ENCODE results near the gene ZRANB1. TPM values are rescaled to one million over a fixed set of nuclear protein-coding genes. Genes with fewer than 3 reads are reported as not detected.

The ZRANB1 gene
- total RNA-seq, 1 donor from 2014 or later, result 21.8 TPM

GRCh38 chr10:125004571-125005311 is 62.8 kb downstream of the ZRANB1 start:
- H3K36me3 Mint-ChIP-seq, result peaks cover 8% of the 10 kb centered on the region

DNA sequence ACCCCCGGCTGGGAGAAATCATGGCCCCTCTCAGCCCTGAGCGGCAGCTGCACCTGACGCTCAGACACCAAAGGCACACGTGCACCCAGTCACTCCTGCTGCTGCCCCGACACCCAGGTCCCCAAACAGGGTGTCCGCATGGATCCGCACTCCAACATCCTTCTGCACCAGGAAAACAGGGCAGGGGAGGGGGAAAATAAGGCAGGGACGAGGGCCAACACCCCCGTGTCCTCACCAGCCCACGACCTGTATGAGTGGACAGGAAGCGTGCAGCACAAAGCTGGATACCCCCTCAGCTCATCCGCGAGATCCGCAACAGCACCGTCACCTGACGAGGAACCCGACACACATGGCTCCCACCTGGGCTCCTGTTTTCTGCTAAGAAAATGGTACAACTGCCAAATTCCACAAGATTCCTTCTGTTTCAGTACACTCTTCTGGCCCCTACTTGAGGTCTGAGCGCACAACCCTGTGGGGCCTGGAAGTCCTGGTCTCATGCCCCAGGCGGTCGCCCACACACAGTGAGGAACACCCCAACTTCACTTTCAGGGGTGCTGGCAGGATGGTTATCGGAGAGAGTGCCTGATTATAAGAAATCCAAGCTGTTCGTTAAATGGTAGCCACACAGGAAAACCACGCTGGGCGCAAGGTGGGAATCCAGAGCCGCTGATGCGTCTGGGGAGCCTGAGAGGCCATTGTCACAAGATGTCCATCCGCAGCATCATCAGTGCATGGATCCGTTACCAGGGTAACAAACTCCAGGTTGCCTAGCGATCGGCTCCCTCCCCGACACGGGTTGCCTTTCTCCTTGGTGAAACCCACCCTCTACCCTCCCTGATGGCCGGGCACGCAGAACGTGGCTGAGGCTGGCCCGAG is 63.6 kb downstream of the ZRANB1 start:
- Histone ChIP-seq H3K36me3 (no peaks in the 10 kb centered on the region), H3K4me1 (peaks cover 38% of the 10 kb centered on the region), H4K20me1 (ENCODE audit: low read depth) (peaks cover 86% of the 10 kb centered on the region), H3K9me3 (ENCODE audit: low read depth) (no peaks in the 10 kb centered on the region), H3F3A (ENCODE audit: low read depth) (peaks cover 13% of the 10 kb centered on the region), H3K79me2 (ENCODE audit: low read depth) (peaks cover 73% of the 10 kb centered on the region), H3K27ac (no peak overlapping the region), H3K9ac (no peak overlapping the region), H3K4me2 (no peak overlapping the region), H3K4me3 (no peak overlapping the region), H3K27me3 (no peaks in the 10 kb centered on the region), H2AFZ (replicated peaks) (no peak overlapping the region)
- Mint-ChIP-seq H3K4me1 (peaks cover 45% of the 10 kb centered on the region), H3K36me3 (peaks cover 9% of the 10 kb centered on the region), H3K9me3 (no peaks in the 10 kb centered on the region), H3K27ac (peak overlapping the region; percentile 57), H3K4me3 (no peak overlapping the region), H3K27me3 (ENCODE audit: insufficient read depth, low read depth) (peaks cover 2% of the 10 kb centered on the region)
- DNase-seq (ENCODE audit: low spot score), result no peak
- no peak for TF ChIP-seq EZH2 (IDR thresholded peaks at IDR 0.05)
- no peak for TF ChIP-seq EZH2phosphoT487 (IDR thresholded peaks at IDR 0.05)
- TF ChIP-seq CTCF (IDR thresholded peaks at IDR 0.05), result no peak

More at GRCh38 chr10:125004571-125005311, 62.8 kb downstream of the ZRANB1 start:
- H3K4me3 ChIP-seq, result no peak overlapping the region
- peaks cover 71% of the 10 kb centered on the region for H3K79me2 ChIP-seq (ENCODE audit: low read depth)
- Mint-ChIP-seq H3K4me1 (peaks cover 46% of the 10 kb centered on the region), H3K4me3 (no peak overlapping the region), H3K27ac (no peak overlapping the region), H3K27me3 (ENCODE audit: insufficient read depth, low read depth) (peaks cover 2% of the 10 kb centered on the region), H3K9me3 (no peaks in the 10 kb centered on the region)
- no peaks in the 10 kb centered on the region for H3K27me3 ChIP-seq
- TF ChIP-seq EZH2phosphoT487 (IDR thresholded peaks at IDR 0.05) (no peak), CTCF (IDR thresholded peaks at IDR 0.05) (no peak), EZH2 (IDR thresholded peaks at IDR 0.05) (no peak)
- no peak overlapping the region for H3K27ac ChIP-seq
- H3F3A ChIP-seq (ENCODE audit: low read depth), result peaks cover 10% of the 10 kb centered on the region
- no peak overlapping the region for H3K4me2 ChIP-seq
- H3K36me3 ChIP-seq, result no peaks in the 10 kb centered on the region
- H2AFZ ChIP-seq (replicated peaks), result no peak overlapping the region
- peaks cover 86% of the 10 kb centered on the region for H4K20me1 ChIP-seq (ENCODE audit: low read depth)
- peaks cover 36% of the 10 kb centered on the region for H3K4me1 ChIP-seq
- no peak overlapping the region for H3K9ac ChIP-seq
- DNase-seq (ENCODE audit: low spot score), result no peak
- no peaks in the 10 kb centered on the region for H3K9me3 ChIP-seq (ENCODE audit: low read depth)

- peak overlapping the region; percentile 62 for H3K27ac Mint-ChIP-seq
- Histone ChIP-seq H2AFZ (replicated peaks) (no peak overlapping the region), H3K4me3 (no peak overlapping the region), H3K4me2 (no peak overlapping the region), H3K9me3 (ENCODE audit: low read depth) (no peaks in the 10 kb centered on the region), H3K27me3 (no peaks in the 10 kb centered on the region), H4K20me1 (ENCODE audit: low read depth) (peaks cover 86% of the 10 kb centered on the region), H3K9ac (no peak overlapping the region), H3K27ac (no peak overlapping the region), H3K36me3 (no peaks in the 10 kb centered on the region), H3K4me1 (peaks cover 32% of the 10 kb centered on the region), H3K79me2 (ENCODE audit: low read depth) (peaks cover 80% of the 10 kb centered on the region), H3F3A (ENCODE audit: low read depth) (peaks cover 7% of the 10 kb centered on the region)
- DNase-seq (ENCODE audit: low spot score), result no peak
- no peak for TF ChIP-seq EZH2 (IDR thresholded peaks at IDR 0.05)
- TF ChIP-seq EZH2phosphoT487 (IDR thresholded peaks at IDR 0.05), result no peak
- TF ChIP-seq CTCF (IDR thresholded peaks at IDR 0.05), result no peak
- no peaks in the 10 kb centered on the region for H3K9me3 Mint-ChIP-seq
- peaks cover 10% of the 10 kb centered on the region for H3K36me3 Mint-ChIP-seq
- H3K4me1 Mint-ChIP-seq, result peaks cover 41% of the 10 kb centered on the region
- H3K27me3 Mint-ChIP-seq (ENCODE audit: insufficient read depth, low read depth), result peaks cover 2% of the 10 kb centered on the region
- no peak overlapping the region for H3K4me3 Mint-ChIP-seq
Measured at GRCh38 chr10:125006188-125006680, 64.3 kb downstream of the ZRANB1 start.

Measured in neural progenitor cell (in vitro differentiated cells).